ENCODE data around the gene ASPSCR1.

ASPSCR1 gene

GRCh38 chr17:82001571-82002056 lies 24.2 kb downstream of the ASPSCR1 start:
- DNase-seq (ENCODE audit: insufficient read length, low spot score) (no peak), FAIRE-seq (no peak)
- TF ChIP-seq CTCF (IDR thresholded peaks at IDR 0.05; ENCODE audit: insufficient read depth, missing control alignments), result no peak

GRCh38 chr17:82003411-82004381 lies 26.3 kb downstream of the ASPSCR1 start:
- FAIRE-seq, result no peak
- no peak for DNase-seq (ENCODE audit: insufficient read length, low spot score)
- no peak for TF ChIP-seq CTCF (IDR thresholded peaks at IDR 0.05; ENCODE audit: insufficient read depth, missing control alignments)

GRCh38 chr17:82004517-82005455 lies 27.4 kb downstream of the ASPSCR1 start:
- no peak for TF ChIP-seq CTCF (IDR thresholded peaks at IDR 0.05; ENCODE audit: insufficient read depth, missing control alignments)
- no peak for DNase-seq (ENCODE audit: insufficient read length, low spot score)
- no peak for FAIRE-seq

GRCh38 chr17:82005701-82006348 lies 28.4 kb downstream of the ASPSCR1 start:
- TF ChIP-seq CTCF (IDR thresholded peaks at IDR 0.05; ENCODE audit: insufficient read depth, missing control alignments), result no peak
- FAIRE-seq (no peak), DNase-seq (ENCODE audit: insufficient read length, low spot score) (no peak)

- FAIRE-seq (no peak), DNase-seq (ENCODE audit: insufficient read length, low spot score) (no peak)
- no peak for TF ChIP-seq CTCF (IDR thresholded peaks at IDR 0.05; ENCODE audit: insufficient read depth, missing control alignments)
Measured at GRCh38 chr17:82006468-82007227, 29.2 kb downstream of the ASPSCR1 start.

GRCh38 chr17:82007228-82007494 lies 29.7 kb downstream of the ASPSCR1 start:
- no peak for DNase-seq (ENCODE audit: insufficient read length, low spot score)
- no peak for TF ChIP-seq CTCF (IDR thresholded peaks at IDR 0.05; ENCODE audit: insufficient read depth, missing control alignments)
- FAIRE-seq, result no peak
